Esophagus (tissue), 2 donors: ENCODE data around the gene SNPH. TPM values are rescaled to one million over a fixed set of nuclear protein-coding genes. Genes with fewer than 3 reads are reported as not detected.
"Not testable (repeated sequence)": the region's sequence is repeated elsewhere in the genome, so short reads cannot be mapped to it uniquely, and the experiment has no call there.

Experiments used
- H3K27ac ChIP-seq, 2 donors: one replicate each; pipeline ENCODE4 v1.5.1; 2013; ENCODE audit warnings: low read depth in 2 of 2, mild to moderate bottlenecking in 2 of 2, inconsistent platforms in 1 of 2, low read length in 1 of 2, moderate library complexity in 1 of 2
- H3K27me3 ChIP-seq, 2 donors: one replicate each; pipeline ENCODE4 v1.6.1; 2013; ENCODE audit warnings: low read length in 2 of 2, control low read depth in 1 of 2, mild to moderate bottlenecking in 1 of 2; ENCODE audit not compliant: insufficient read depth in 2 of 2, control insufficient read depth in 1 of 2
- H3K36me3 ChIP-seq, 2 donors: one replicate each; pipeline ENCODE4 v1.6.1; 2013; ENCODE audit warnings: low read length in 1 of 2; ENCODE audit not compliant: control insufficient read depth in 2 of 2, insufficient read depth in 2 of 2
- H3K4me1 ChIP-seq, 2 donors: one replicate each; pipeline ENCODE4 v1.6.1; 2013; ENCODE audit warnings: low read length in 1 of 2; ENCODE audit not compliant: control insufficient read depth in 2 of 2, insufficient read depth in 2 of 2
- H3K4me3 ChIP-seq, 2 donors: one replicate each; pipeline ENCODE4 v1.5.1; 2013; ENCODE audit warnings: low read length in 2 of 2, mild to moderate bottlenecking in 2 of 2, low read depth in 1 of 2, moderate library complexity in 1 of 2
- H3K9me3 ChIP-seq, 2 donors: one replicate each; pipeline ENCODE4 v1.6.1; 2013; ENCODE audit warnings: mild to moderate bottlenecking in 2 of 2, low read depth in 1 of 2, low read length in 1 of 2, moderate library complexity in 1 of 2; ENCODE audit not compliant: control insufficient read depth in 2 of 2, insufficient read depth in 1 of 2
- WGBS, 2 donors: extraction: QIAGEN DNeasy Blood & Tissue Kit; methylation state at CpG; one replicate each; pipeline ENCODE4 v1.1.7; 2013; 5-methylcytosine and 5-hydroxymethylcytosine counted together
- polyA plus RNA-seq, 2 donors: library from polyadenylated mRNA; stranded (reverse); fragments of 200-250 nt; gene quantifications; one replicate each; pipeline ENCODE4 v1.2.3, GENCODE V29; 2013
- donor health status: healthy with polysubstance abuse.
- donor health status: Bipolar disorder and iron deficiency.

SNPH gene
- polyA plus RNA-seq, 2 donors: 0.92 to 1.1 TPM

DNA sequence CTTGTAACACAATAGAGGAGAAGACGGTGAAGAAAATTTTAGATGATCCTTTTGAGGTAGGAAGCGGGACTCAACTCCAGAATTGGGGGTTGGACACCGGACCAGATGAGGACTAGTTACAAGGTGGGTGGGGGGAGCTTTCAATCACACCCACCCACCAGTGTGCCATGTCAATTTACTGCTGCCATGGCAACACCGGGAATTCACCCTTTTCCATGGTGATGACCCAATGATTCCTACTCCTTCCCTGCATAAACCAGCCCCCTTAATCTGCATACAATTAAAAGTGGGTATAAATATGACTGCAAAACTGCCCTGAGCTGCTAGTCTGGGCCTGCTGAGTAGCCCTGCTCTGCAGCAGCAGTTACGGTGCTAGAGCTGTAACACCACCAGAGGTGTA, 25.5 kb upstream of the SNPH start:
- Histone ChIP-seq H3K36me3 (no peaks in the 10 kb centered on the region), H3K27ac (no peak overlapping the region), H3K9me3 (no peaks in the 10 kb centered on the region), H3K27me3 (no peaks in the 10 kb centered on the region), H3K4me3 (no peak overlapping the region), H3K4me1 (no peaks in the 10 kb centered on the region)
- WGBS, 2 donors: 77 to 83% methylated on average over 5 of the region's 5 CpGs

DNA sequence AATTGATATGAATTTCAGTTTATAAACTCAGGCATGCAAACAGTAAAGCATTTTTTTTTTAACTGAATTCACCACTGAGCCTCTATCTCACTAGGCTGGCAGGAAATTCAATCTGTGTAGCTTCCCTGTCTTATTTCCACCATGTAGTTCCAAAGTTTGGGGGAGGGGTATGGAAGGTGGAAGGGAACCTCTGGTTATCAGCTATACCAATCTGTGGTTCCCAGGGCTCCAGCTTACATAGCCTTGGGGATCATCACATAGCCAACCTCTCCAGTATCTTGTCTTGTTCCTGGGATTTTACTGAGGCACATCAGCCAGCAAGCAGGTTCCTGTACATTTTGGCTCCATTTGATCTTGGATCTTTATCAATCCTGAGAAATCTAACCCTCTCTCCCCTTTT, 24.6 kb upstream of the SNPH start:
- H3K36me3 ChIP-seq: no peaks in the 10 kb centered on the region
- no peaks in the 10 kb centered on the region for H3K27me3 ChIP-seq
- H3K9me3 ChIP-seq: no peaks in the 10 kb centered on the region
- H3K4me3 ChIP-seq: no peak overlapping the region
- no peaks in the 10 kb centered on the region for H3K4me1 ChIP-seq
- no peak overlapping the region for H3K27ac ChIP-seq

DNA sequence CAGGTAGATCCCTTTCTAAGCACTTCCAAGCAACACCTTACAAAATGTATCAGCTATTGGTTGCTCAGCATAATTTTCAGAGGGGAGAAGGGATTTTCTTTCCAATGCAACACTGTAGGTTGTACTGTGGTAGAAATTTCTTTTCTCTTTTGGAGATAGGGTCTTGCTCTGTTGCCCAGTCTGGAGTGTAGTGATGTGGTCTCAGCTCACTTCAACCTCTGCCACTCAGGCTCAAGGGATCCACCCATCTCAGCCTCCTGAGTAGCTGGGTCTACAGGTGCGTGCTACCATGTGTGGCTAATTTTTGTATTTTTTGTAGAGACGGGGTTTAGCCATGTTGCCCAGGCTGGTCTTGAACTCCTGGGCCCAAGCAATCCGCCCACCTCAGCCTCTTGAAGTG, 24.0 kb upstream of the SNPH start:
- Histone ChIP-seq H3K27ac (no peak overlapping the region), H3K27me3 (no peaks in the 10 kb centered on the region), H3K4me1 (no peaks in the 10 kb centered on the region), H3K4me3 (no peak overlapping the region), H3K36me3 (no peaks in the 10 kb centered on the region), H3K9me3 (no peaks in the 10 kb centered on the region)
- 84 to 86% methylated on average over 3 of the region's 3 CpGs for WGBS, 2 donors

DNA sequence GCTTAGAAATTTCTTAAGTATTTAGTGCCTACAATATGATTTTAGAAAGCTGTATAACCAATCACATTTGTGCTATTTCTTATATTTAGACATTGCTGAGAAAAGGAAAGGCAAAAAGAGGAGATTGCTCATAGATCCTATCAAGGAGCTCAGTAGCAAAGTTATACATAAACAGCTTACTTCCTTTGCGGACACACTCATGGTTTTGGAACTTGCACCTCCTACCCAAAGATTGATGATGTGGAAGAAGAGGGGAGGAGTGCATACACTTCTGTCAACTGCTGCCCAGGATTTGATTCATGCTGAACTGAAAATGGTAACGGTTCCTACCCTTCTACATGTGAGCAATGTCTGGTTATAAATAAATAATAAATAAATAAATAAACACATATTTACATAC, 23.6 kb upstream of the SNPH start:
- Histone ChIP-seq H3K36me3 (no peaks in the 10 kb centered on the region), H3K4me1 (no peaks in the 10 kb centered on the region)
- WGBS, 2 donors: 49 to 50% methylated on average over 2 of the region's 2 CpGs

DNA sequence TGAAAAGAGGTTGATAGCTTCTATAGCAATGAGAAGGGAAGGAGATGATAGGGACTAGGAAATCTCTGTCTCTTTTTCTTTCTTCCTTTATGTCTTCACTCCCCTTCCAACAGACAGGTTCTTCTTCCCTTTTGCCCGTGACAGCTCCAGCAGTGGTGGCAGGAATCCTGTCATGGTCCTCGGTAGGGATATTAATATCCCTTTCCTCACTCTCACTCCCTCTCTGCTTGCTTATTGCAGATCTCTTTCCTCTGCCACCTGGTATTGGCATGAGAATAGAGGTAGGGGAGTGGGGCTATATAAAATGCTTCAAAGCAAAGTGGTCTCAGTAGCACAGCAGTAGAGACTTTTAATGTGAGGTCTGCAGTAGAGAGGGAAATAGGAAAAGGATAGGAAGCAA, 20.5 kb upstream of the SNPH start:
- H3K4me3 ChIP-seq: no peak overlapping the region
- H3K27ac ChIP-seq: no peak overlapping the region
- H3K27me3 ChIP-seq: no peaks in the 10 kb centered on the region
- no peaks in the 10 kb centered on the region for H3K9me3 ChIP-seq
- WGBS, 2 donors: 53 to 59% methylated on average over 2 of the region's 2 CpGs
- H3K36me3 ChIP-seq: no peaks in the 10 kb centered on the region
- H3K4me1 ChIP-seq: no peaks in the 10 kb centered on the region

More for the DNA sequence above, 23.6 kb upstream of the SNPH start:
- no peak overlapping the region for H3K27ac ChIP-seq
- no peaks in the 10 kb centered on the region for H3K9me3 ChIP-seq
- H3K27me3 ChIP-seq: no peaks in the 10 kb centered on the region
- H3K4me3 ChIP-seq: no peak overlapping the region

DNA sequence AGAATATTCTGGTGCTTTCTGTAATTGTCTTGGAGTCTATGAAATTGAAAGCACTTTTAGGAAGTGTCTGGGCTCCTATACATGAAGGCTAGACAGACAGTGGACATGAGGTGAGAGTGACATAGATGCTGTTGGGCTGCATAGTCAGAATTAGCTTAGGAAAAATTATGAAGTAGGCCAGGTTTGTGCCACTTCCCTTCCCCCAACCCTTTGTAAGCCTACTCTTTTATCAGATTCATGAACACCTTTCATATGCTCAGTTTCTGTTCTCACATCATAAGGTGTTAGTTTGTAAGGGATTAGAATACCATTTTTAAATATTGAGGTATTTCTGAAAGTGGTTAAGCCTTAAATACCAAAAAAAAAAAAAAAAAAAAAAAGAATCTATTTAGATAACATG, 18.4 kb upstream of the SNPH start:
- Histone ChIP-seq H3K4me1 (no peaks in the 10 kb centered on the region), H3K9me3 (no peaks in the 10 kb centered on the region), H3K4me3 (no peak overlapping the region), H3K27ac (no peak overlapping the region), H3K36me3 (no peaks in the 10 kb centered on the region), H3K27me3 (no peaks in the 10 kb centered on the region)

DNA sequence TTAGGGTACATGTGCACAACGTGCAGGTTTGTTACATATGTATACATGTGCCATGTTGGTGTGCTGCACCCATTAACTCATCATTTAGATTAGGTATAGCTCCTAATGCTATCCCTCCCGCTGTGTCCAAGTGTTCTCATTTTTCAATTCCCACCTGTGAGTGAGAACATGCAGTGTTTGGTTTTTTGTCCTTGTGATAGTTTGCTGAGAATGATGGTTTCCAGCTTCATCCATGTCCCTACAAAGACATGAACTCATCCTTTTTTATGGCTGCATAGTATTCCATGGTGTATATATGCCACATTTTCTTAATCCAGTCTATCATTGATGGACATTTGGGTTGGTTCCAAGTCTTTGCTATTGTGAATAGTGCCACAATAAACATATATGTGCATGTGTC, 15.8 kb upstream of the SNPH start:
- not testable (repeated sequence) for H3K9me3 ChIP-seq, H3K4me1 ChIP-seq, H3K4me3 ChIP-seq, H3K36me3 ChIP-seq, H3K27ac ChIP-seq, H3K27me3 ChIP-seq
- WGBS, 2 donors: 90 to 93% methylated on average over 2 of the region's 2 CpGs

DNA sequence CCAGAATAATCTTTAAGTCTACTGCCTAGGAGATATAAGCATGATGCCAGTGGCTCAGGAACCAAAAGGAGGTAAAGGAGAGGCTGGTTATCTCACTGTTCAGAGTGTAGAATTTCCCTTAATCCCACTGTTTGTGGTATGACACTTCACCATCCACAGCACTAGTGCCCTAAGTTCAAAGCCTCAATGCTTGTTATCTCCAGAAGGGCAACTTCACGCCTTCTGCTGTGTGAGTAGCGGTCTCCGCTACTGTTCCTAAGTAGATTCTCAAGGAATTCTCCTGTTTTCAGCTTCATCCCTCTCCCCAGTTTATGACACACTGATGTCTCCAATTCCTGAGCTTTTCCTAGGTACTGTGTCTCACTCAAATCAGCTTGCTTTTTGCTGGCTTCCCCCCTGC, 13.7 kb upstream of the SNPH start:
- H3K27ac ChIP-seq: no peak overlapping the region
- WGBS, 2 donors: 87 to 89% methylated on average over 3 of the region's 3 CpGs
- H3K27me3 ChIP-seq: no peaks in the 10 kb centered on the region
- no peaks in the 10 kb centered on the region for H3K4me1 ChIP-seq
- no peaks in the 10 kb centered on the region for H3K36me3 ChIP-seq
- no peak overlapping the region for H3K4me3 ChIP-seq
- no peaks in the 10 kb centered on the region for H3K9me3 ChIP-seq

DNA sequence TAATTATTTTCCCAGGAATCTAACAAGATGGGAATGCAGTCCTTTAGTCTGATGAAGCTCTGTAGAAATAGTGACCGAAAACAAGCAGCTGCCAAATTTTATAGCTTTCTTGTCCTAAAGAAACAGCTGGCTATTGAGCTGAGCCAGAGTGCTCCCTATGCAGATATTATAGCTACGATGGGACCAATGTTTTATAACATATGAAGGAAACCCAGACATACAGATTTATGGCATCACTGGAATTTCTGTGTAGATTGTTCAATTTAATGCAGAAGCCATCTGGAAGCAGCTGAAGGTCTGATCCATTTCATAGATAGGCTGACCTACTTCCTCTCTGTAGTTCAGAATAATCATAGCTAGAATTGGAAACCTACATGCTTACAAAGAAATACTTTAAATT, 11.8 kb upstream of the SNPH start:
- H3K4me3 ChIP-seq: no peak overlapping the region
- H3K27me3 ChIP-seq: no peaks in the 10 kb centered on the region
- H3K4me1 ChIP-seq: no peaks in the 10 kb centered on the region
- no peaks in the 10 kb centered on the region for H3K9me3 ChIP-seq
- H3K36me3 ChIP-seq: no peaks in the 10 kb centered on the region
- 60 to 70% methylated on average over 2 of the region's 2 CpGs for WGBS, 2 donors
- H3K27ac ChIP-seq: no peak overlapping the region

DNA sequence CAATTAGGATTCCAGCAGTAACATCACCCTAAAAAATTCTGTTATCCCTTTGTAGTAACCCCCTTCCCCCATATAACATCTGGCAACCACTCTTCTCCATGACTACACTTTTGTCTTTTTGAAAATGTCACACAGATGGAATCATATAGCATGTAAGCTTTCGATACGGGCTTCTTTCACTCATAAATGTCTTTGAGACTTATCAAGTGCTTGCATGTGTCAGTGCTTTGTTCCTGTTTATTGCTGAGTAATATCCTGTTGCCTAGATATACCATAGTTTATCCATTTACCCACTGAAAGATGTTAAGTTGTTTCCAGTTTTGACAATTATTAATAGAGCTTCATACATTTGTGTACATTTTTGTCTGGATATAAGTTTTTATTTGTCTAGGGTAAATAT, 10.4 kb upstream of the SNPH start:
- H3K36me3 ChIP-seq: no peaks in the 10 kb centered on the region
- no peaks in the 10 kb centered on the region for H3K4me1 ChIP-seq
- 77 to 78% methylated on average over 2 of the region's 2 CpGs for WGBS, 2 donors
- no peak overlapping the region for H3K4me3 ChIP-seq
- H3K27me3 ChIP-seq: no peaks in the 10 kb centered on the region
- H3K9me3 ChIP-seq: no peaks in the 10 kb centered on the region
- H3K27ac ChIP-seq: no peak overlapping the region
